IPS-18a (cell line): ENCODE data around the gene UBE2H.
A peak's percentile ranks its signal among the peaks of the same experiment; 100 is the strongest.

Source experiments
- H3K27ac ChIP-seq: one replicate; pipeline ENCODE4 v1.5.1; 2013; ENCODE audit warnings: low read length
- H3K27me3 ChIP-seq: one replicate; pipeline ENCODE4 v1.6.1; 2013; ENCODE audit warnings: mild to moderate bottlenecking, low read length; ENCODE audit not compliant: control insufficient read depth, insufficient read depth
- H3K36me3 ChIP-seq: one replicate; pipeline ENCODE4 v1.6.1; 2013; ENCODE audit warnings: low read depth, low read length; ENCODE audit not compliant: control insufficient read depth
- H3K4me1 ChIP-seq: one replicate; pipeline ENCODE4 v1.6.1; 2013; ENCODE audit warnings: low read depth, low read length; ENCODE audit not compliant: control insufficient read depth
- H3K4me3 ChIP-seq: one replicate; pipeline ENCODE4 v1.5.1; 2013; ENCODE audit warnings: low read length
- H3K9ac ChIP-seq: one replicate; pipeline ENCODE4 v1.6.1; 2013; ENCODE audit warnings: mild to moderate bottlenecking, low read length, moderate library complexity
- H3K9me3 ChIP-seq: one replicate; pipeline ENCODE4 v1.6.1; 2013; ENCODE audit warnings: low read depth, low read length; ENCODE audit not compliant: control insufficient read depth

Gene UBE2H

GRCh38 chr7:129948877-129949291, 3.9 kb downstream of the UBE2H start:
- peak overlapping the region; percentile 95 for H3K27ac ChIP-seq
- peaks cover 3% of the 10 kb centered on the region for H3K36me3 ChIP-seq
- peaks cover 32% of the 10 kb centered on the region for H3K4me1 ChIP-seq
- H3K9me3 ChIP-seq, result no peaks in the 10 kb centered on the region
- no peaks in the 10 kb centered on the region for H3K27me3 ChIP-seq
- H3K9ac ChIP-seq, result peak overlapping the region; percentile 95
- peak overlapping the region; percentile 94 for H3K4me3 ChIP-seq

- peaks cover 30% of the 10 kb centered on the region for H3K4me1 ChIP-seq
- no peaks in the 10 kb centered on the region for H3K27me3 ChIP-seq
- H3K9ac ChIP-seq, result no peak overlapping the region
- H3K36me3 ChIP-seq, result peaks cover 3% of the 10 kb centered on the region
- H3K4me3 ChIP-seq, result peak overlapping the region; percentile 94
- H3K27ac ChIP-seq, result no peak overlapping the region
- no peaks in the 10 kb centered on the region for H3K9me3 ChIP-seq
Measured at GRCh38 chr7:129948338-129948737, 4.4 kb downstream of the UBE2H start.

- Histone ChIP-seq H3K9me3 (no peaks in the 10 kb centered on the region), H3K27ac (no peak overlapping the region), H3K9ac (no peak overlapping the region), H3K27me3 (no peaks in the 10 kb centered on the region), H3K4me3 (no peak overlapping the region), H3K4me1 (peaks cover 26% of the 10 kb centered on the region), H3K36me3 (peaks cover 3% of the 10 kb centered on the region)
Measured at GRCh38 chr7:129947701-129948100, 5.1 kb downstream of the UBE2H start.

GRCh38 chr7:129947049-129947448, 5.7 kb downstream of the UBE2H start:
- no peak overlapping the region for H3K9ac ChIP-seq
- peaks cover 26% of the 10 kb centered on the region for H3K4me1 ChIP-seq
- H3K27me3 ChIP-seq, result no peaks in the 10 kb centered on the region
- H3K27ac ChIP-seq, result peak overlapping the region; percentile 6
- no peaks in the 10 kb centered on the region for H3K9me3 ChIP-seq
- peaks cover 3% of the 10 kb centered on the region for H3K36me3 ChIP-seq
- H3K4me3 ChIP-seq, result no peak overlapping the region

GRCh38 chr7:129946282-129946681, 6.5 kb downstream of the UBE2H start:
- Histone ChIP-seq H3K9ac (no peak overlapping the region), H3K27me3 (no peaks in the 10 kb centered on the region), H3K36me3 (peaks cover 3% of the 10 kb centered on the region), H3K27ac (no peak overlapping the region), H3K4me1 (peaks cover 26% of the 10 kb centered on the region), H3K9me3 (no peaks in the 10 kb centered on the region), H3K4me3 (no peak overlapping the region)

GRCh38 chr7:129943352-129943751, 9.4 kb downstream of the UBE2H start:
- Histone ChIP-seq H3K9ac (no peak overlapping the region), H3K36me3 (peaks cover 3% of the 10 kb centered on the region), H3K9me3 (no peaks in the 10 kb centered on the region), H3K4me1 (peaks cover 8% of the 10 kb centered on the region), H3K4me3 (no peak overlapping the region), H3K27ac (no peak overlapping the region), H3K27me3 (no peaks in the 10 kb centered on the region)

- no peaks in the 10 kb centered on the region for H3K27me3 ChIP-seq
- no peak overlapping the region for H3K9ac ChIP-seq
- H3K36me3 ChIP-seq, result no peaks in the 10 kb centered on the region
- no peaks in the 10 kb centered on the region for H3K9me3 ChIP-seq
- H3K4me1 ChIP-seq, result peaks cover 3% of the 10 kb centered on the region
- H3K27ac ChIP-seq, result no peak overlapping the region
- H3K4me3 ChIP-seq, result no peak overlapping the region
Measured at GRCh38 chr7:129940329-129940728, 12.4 kb downstream of the UBE2H start.

GRCh38 chr7:129939881-129940280, 12.9 kb downstream of the UBE2H start:
- Histone ChIP-seq H3K27ac (no peak overlapping the region), H3K4me1 (peaks cover 3% of the 10 kb centered on the region), H3K36me3 (no peaks in the 10 kb centered on the region), H3K27me3 (no peaks in the 10 kb centered on the region), H3K9me3 (no peaks in the 10 kb centered on the region), H3K4me3 (no peak overlapping the region), H3K9ac (no peak overlapping the region)

- Histone ChIP-seq H3K4me3 (no peak overlapping the region), H3K27ac (no peak overlapping the region)
Measured at GRCh38 chr7:129933627-129934026, 19.1 kb downstream of the UBE2H start.

GRCh38 chr7:129926618-129927017, 26.1 kb downstream of the UBE2H start:
- Histone ChIP-seq H3K27ac (no peak overlapping the region), H3K9me3 (no peaks in the 10 kb centered on the region), H3K27me3 (no peaks in the 10 kb centered on the region), H3K36me3 (no peaks in the 10 kb centered on the region), H3K4me3 (no peak overlapping the region), H3K4me1 (no peaks in the 10 kb centered on the region), H3K9ac (no peak overlapping the region)

More at GRCh38 chr7:129933627-129934026, 19.1 kb downstream of the UBE2H start:
- Histone ChIP-seq H3K27me3 (no peaks in the 10 kb centered on the region), H3K9ac (no peak overlapping the region), H3K36me3 (no peaks in the 10 kb centered on the region), H3K9me3 (no peaks in the 10 kb centered on the region), H3K4me1 (peaks cover 3% of the 10 kb centered on the region)

GRCh38 chr7:129925416-129926002, 27.3 kb downstream of the UBE2H start:
- no peaks in the 10 kb centered on the region for H3K4me1 ChIP-seq
- H3K9ac ChIP-seq, result no peak overlapping the region
- H3K36me3 ChIP-seq, result no peaks in the 10 kb centered on the region
- H3K4me3 ChIP-seq, result no peak overlapping the region
- no peaks in the 10 kb centered on the region for H3K9me3 ChIP-seq
- H3K27ac ChIP-seq, result no peak overlapping the region
- H3K27me3 ChIP-seq, result no peaks in the 10 kb centered on the region

- Histone ChIP-seq H3K9ac (no peak overlapping the region), H3K4me1 (no peaks in the 10 kb centered on the region), H3K36me3 (no peaks in the 10 kb centered on the region), H3K4me3 (no peak overlapping the region), H3K9me3 (no peaks in the 10 kb centered on the region), H3K27ac (no peak overlapping the region), H3K27me3 (no peaks in the 10 kb centered on the region)
Measured at GRCh38 chr7:129924602-129925001, 28.2 kb downstream of the UBE2H start.
